HG03558 (cell line): ENCODE results near the gene SERPINC1.
A peak's percentile ranks its signal among the peaks of the same experiment; 100 is the strongest.
"Not testable (repeated sequence)": the region's sequence is repeated elsewhere in the genome, so short reads cannot be mapped to it uniquely, and the experiment has no call there.

ENCODE experiments used
- ATAC-seq: cut with Tn5 transposase; IDR thresholded peaks from one replicate; pipeline ENCODE4 v1.9.1; 2021; ENCODE audit warnings: moderate number of reproducible peaks; ENCODE audit not compliant: unreplicated experiment; ENCODE audit errors: extremely low read depth

The SERPINC1 gene

GRCh38 chr1:173894189-173894588 is 22.9 kb downstream of the SERPINC1 start:
- ATAC-seq, result no peak

- ATAC-seq, result no peak
Measured at GRCh38 chr1:173893611-173894010, 23.5 kb downstream of the SERPINC1 start.

- no peak for ATAC-seq
Measured at GRCh38 chr1:173889885-173890284, 27.2 kb downstream of the SERPINC1 start.

- no peak for ATAC-seq
Measured at GRCh38 chr1:173888749-173889148, 28.4 kb downstream of the SERPINC1 start.

GRCh38 chr1:173887627-173888026 is 29.5 kb downstream of the SERPINC1 start:
- ATAC-seq, result no peak

GRCh38 chr1:173886746-173887611 is 30.1 kb downstream of the SERPINC1 start:
- no peak for ATAC-seq

GRCh38 chr1:173884701-173885100 is 32.4 kb downstream of the SERPINC1 start:
- ATAC-seq, result no peak

GRCh38 chr1:173881117-173881516 is 36.0 kb downstream of the SERPINC1 start:
- ATAC-seq, result not testable (repeated sequence)

- no peak for ATAC-seq
Measured at GRCh38 chr1:173878251-173878650, 38.9 kb downstream of the SERPINC1 start.

GRCh38 chr1:173876732-173877131 is 40.4 kb downstream of the SERPINC1 start:
- no peak for ATAC-seq

GRCh38 chr1:173871500-173871899 is 45.6 kb downstream of the SERPINC1 start:
- ATAC-seq, result no peak

GRCh38 chr1:173871091-173871490 is 46.0 kb downstream of the SERPINC1 start:
- no peak for ATAC-seq

GRCh38 chr1:173870252-173871075 is 46.7 kb downstream of the SERPINC1 start:
- no peak for ATAC-seq

GRCh38 chr1:173869021-173869359 is 48.1 kb downstream of the SERPINC1 start:
- no peak for ATAC-seq

GRCh38 chr1:173868266-173869020 is 48.7 kb downstream of the SERPINC1 start, which contains the start of gene ZBTB37:
Gene ZBTB37 (plus strand): TSS chr1:173868380. CDS start chr1:173870226, 1,846 bp downstream.
- ATAC-seq, result peak; percentile 31

GRCh38 chr1:173867753-173868265 is 49.3 kb downstream of the SERPINC1 start, which contains the start of gene GAS5:
Gene GAS5 (minus strand): TSS chr1:173867989.
- ATAC-seq, result peak; percentile 51

- no peak for ATAC-seq
Measured at GRCh38 chr1:173867141-173867752, 49.9 kb downstream of the SERPINC1 start.

GRCh38 chr1:173866413-173867115 is 50.6 kb downstream of the SERPINC1 start:
- ATAC-seq, result no peak

GRCh38 chr1:173865468-173866164 is 51.5 kb downstream of the SERPINC1 start:
- ATAC-seq, result no peak
